SK-N-SH (cell line): Measurements from ENCODE around the gene ZIC3. TPM values are rescaled to one million over a fixed set of nuclear protein-coding genes. Genes with fewer than 3 reads are reported as not detected.

Experiments used
- CTCF ChIA-PET: fragments of 300-600, 350-600 bp; formaldehyde crosslinking; extraction: SDS; loops from one replicate; lab custom pipeline; 2021; lab: Yijun Ruan, JAX
- POLR2A ChIA-PET: fragments of 350-600 bp; sonication (Branson Sonifier 250); formaldehyde crosslinking; extraction: SDS; loops from one replicate; lab custom pipeline; 2020; ENCODE audit warnings: antibody characterized with exemption, inconsistent platforms; lab: Yijun Ruan, JAX
- DNase-seq: peaks from one replicate; pipeline ENCODE4 v3.0.0; 2012
- H2AFZ ChIP-seq: fragments of 200-600 bp; sonication (generic); 2 replicates; pipeline ENCODE4 v1.8.1; 2016; ENCODE audit warnings: antibody characterized with exemption, mild to moderate bottlenecking, low read depth
- H3F3A ChIP-seq: fragments of 200-600 bp; sonication (generic); replicated peaks from 2 replicates; pipeline ENCODE3; 2016; ENCODE audit warnings: antibody characterized with exemption, mild to moderate bottlenecking; ENCODE audit not compliant: insufficient read depth
- H3K27ac ChIP-seq, 2 experiments: fragments of 200-500 bp in 1 of 2; fragments of 200-600 bp in 1 of 2; sonication (Bioruptor generic) in 1 of 2; sonication (generic), shearing (Covaris generic) in 1 of 2; 2 replicates each; pipeline versions ENCODE4 v1.5.1 to v1.6.1; 2014 to 2016; ENCODE audit warnings: low read depth in 2 of 2, inconsistent platforms in 1 of 2, low read length in 1 of 2, mild to moderate bottlenecking in 1 of 2, mixed read lengths in 1 of 2
- H3K27me3 ChIP-seq: fragments of 200-600 bp; sonication (generic), shearing (Covaris generic); 2 replicates; pipeline ENCODE4 v1.6.1; 2016; ENCODE audit warnings: mixed run types; ENCODE audit not compliant: insufficient read depth
- H3K36me3 ChIP-seq, 2 experiments: fragments of 200-500 bp in 1 of 2; fragments of 200-600 bp in 1 of 2; sonication (Bioruptor generic) in 1 of 2; sonication (generic) in 1 of 2; replicated peaks in 1 of 2; 2 replicates each; pipeline versions ENCODE3 to v1.5.1; 2014 to 2016; ENCODE audit warnings: low read length in 1 of 2, mild to moderate bottlenecking in 1 of 2; ENCODE audit not compliant: insufficient read depth in 2 of 2, control insufficient read depth in 1 of 2
- H3K4me1 ChIP-seq, 2 experiments: fragments of 200-500 bp in 1 of 2; fragments of 200-600 bp in 1 of 2; sonication (Bioruptor generic) in 1 of 2; sonication (generic), shearing (Covaris generic) in 1 of 2; 2 replicates each; pipeline versions ENCODE4 v1.5.1 to v1.6.1; 2014 to 2016; ENCODE audit warnings: low read depth in 1 of 2, low read length in 1 of 2, mixed run types in 1 of 2; ENCODE audit not compliant: insufficient read depth in 2 of 2, control insufficient read depth in 1 of 2
- H3K4me2 ChIP-seq: fragments of 200-600 bp; sonication (generic), shearing (Covaris generic); 2 replicates; pipeline ENCODE4 v1.6.1; 2017; ENCODE audit warnings: mixed run types
- H3K4me3 ChIP-seq, 2 experiments: fragments of 200-500 bp in 1 of 2; fragments of 200-600 bp in 1 of 2; sonication (Bioruptor generic) in 1 of 2; sonication (generic), shearing (Covaris generic) in 1 of 2; 2 replicates each; pipeline versions ENCODE4 v1.5.1 to v1.8.1; 2014 to 2016; ENCODE audit warnings: low read depth in 2 of 2, inconsistent platforms in 1 of 2, low read length in 1 of 2, mild to moderate bottlenecking in 1 of 2, mixed read lengths in 1 of 2, moderate library complexity in 1 of 2
- H3K79me2 ChIP-seq: fragments of 200-600 bp; sonication (generic); 2 replicates; pipeline ENCODE4 v1.8.1; 2017; ENCODE audit warnings: mild to moderate bottlenecking; ENCODE audit not compliant: insufficient read depth
- H3K9ac ChIP-seq: fragments of 200-600 bp; sonication (generic); 2 replicates; pipeline ENCODE4 v1.6.1; 2017; ENCODE audit warnings: mixed run types
- H3K9me2 ChIP-seq: fragments of 200-600 bp; sonication (generic); 2 replicates; pipeline ENCODE4 v1.6.1; 2017; ENCODE audit warnings: mixed run types
- H3K9me3 ChIP-seq: fragments of 200-600 bp; sonication (generic); 2 replicates; pipeline ENCODE4 v1.6.1; 2017; ENCODE audit warnings: mixed run types, mild to moderate bottlenecking, moderate library complexity
- H4K20me1 ChIP-seq: fragments of 200-600 bp; sonication (generic); 2 replicates; pipeline ENCODE4 v1.6.1; 2017; ENCODE audit warnings: mild to moderate bottlenecking, mixed run types; ENCODE audit not compliant: insufficient read depth
- ELF1 ChIP-seq: IDR thresholded peaks from 2 replicates; pipeline ENCODE4 v1.4.0; 2012
- EZH2phosphoT487 ChIP-seq: fragments of 200-600 bp; sonication (generic); IDR thresholded peaks from 2 replicates; pipeline ENCODE4 v1.6.1; 2017; ENCODE audit warnings: low read depth, mixed run types, mild to moderate bottlenecking, antibody characterized with exemption, moderate library complexity, borderline replicate concordance
- FOSL2 ChIP-seq: IDR thresholded peaks from 2 replicates; pipeline ENCODE4 v1.4.0; 2012; ENCODE audit warnings: low read depth, mild to moderate bottlenecking, moderate library complexity, borderline replicate concordance
- MAX ChIP-seq: IDR thresholded peaks from 2 replicates; pipeline ENCODE4 v1.4.0; 2012; ENCODE audit warnings: low read depth
- NFIC ChIP-seq: IDR thresholded peaks from 2 replicates; pipeline ENCODE4 v1.4.0; 2012; ENCODE audit warnings: borderline replicate concordance
- PBX3 ChIP-seq: IDR thresholded peaks from 2 replicates; pipeline ENCODE4; 2012
- RAD21 ChIP-seq: IDR thresholded peaks from 2 replicates; pipeline ENCODE4 v1.6.1; 2012; ENCODE audit warnings: mild to moderate bottlenecking, low read length
- RFX5 ChIP-seq: IDR thresholded peaks from 2 replicates; pipeline ENCODE4 v1.6.1; 2012; ENCODE audit warnings: mild to moderate bottlenecking, improper control_type of control experiment, low read length
- SIN3A ChIP-seq: IDR thresholded peaks from 2 replicates; pipeline ENCODE4 v1.6.1; 2012; ENCODE audit warnings: low read depth, mild to moderate bottlenecking, low read length, moderate library complexity, borderline replicate concordance
- SMC3 ChIP-seq: IDR thresholded peaks from 2 replicates; pipeline ENCODE4 v1.6.1; 2012; ENCODE audit warnings: low read depth, low read length, improper control_type of control experiment
- USF1 ChIP-seq: IDR thresholded peaks from 2 replicates; pipeline ENCODE4 v1.4.0; 2012; ENCODE audit warnings: low read depth, borderline replicate concordance
- USF2 ChIP-seq: fragments of 150-350 bp; IDR thresholded peaks from 2 replicates; pipeline ENCODE4 v1.6.1; 2017; ENCODE audit warnings: antibody characterized with exemption, low read length, low read depth, borderline replicate concordance
- ZBTB33 ChIP-seq: IDR thresholded peaks from 2 replicates; pipeline ENCODE4 v1.4.0; 2012; ENCODE audit warnings: low read depth, borderline replicate concordance
- WGBS: methylation state at CpG from one replicate; pipeline ENCODE4 v1.1.6; 2017; ENCODE audit warnings: low lambda C conversion rate; 5-methylcytosine and 5-hydroxymethylcytosine counted together
- polyA plus RNA-seq, 3 experiments: library from polyadenylated mRNA; depleted of rRNA; stranded (reverse); fragments of >200 nt; gene quantifications; 2 replicates each; pipeline ENCODE4 v1.2.3, GENCODE V29; 2012

Gene ZIC3
- polyA plus RNA-seq (2012; rRNA removed), result not detected in 2 replicates
- not detected in 2 replicates for polyA plus RNA-seq (2012; cell fraction: cytosol; rRNA removed)
- polyA plus RNA-seq (2012; cell fraction: nucleus; rRNA removed), result not detected in 2 replicates

GRCh38 chrX:137565921-137566745 is at the start of gene ZIC3:
Gene ZIC3 (plus strand): TSS chrX:137566127. CDS start chrX:137566692, 565 bp downstream.
- H2AFZ ChIP-seq, result no peak within 1 kb of the TSS
- no peaks in the 10 kb centered on the region for H3K4me1 ChIP-seq
- no peaks in the 10 kb centered on the region for H3K9me2 ChIP-seq
- no peak within 1 kb of the TSS for H3K9ac ChIP-seq
- no peaks in the 10 kb centered on the region for H3K9me3 ChIP-seq
- H3K36me3 ChIP-seq, result no peaks in the 10 kb centered on the region
- TF ChIP-seq MAX (0 out of 2 replicates have a peak, but pooled peaks have one; percentile 25), USF1 (peak; percentile 84), ELF1 (no peak), SMC3 (no peak), PBX3 (peak; percentile 91), NFIC (no peak)
- H3F3A ChIP-seq, result no peaks in the 10 kb centered on the region
- ChIA-PET CTCF (interaction anchor here (0.6 kb wide), 1 partner anchor 1482 kb away, joined by 3 read pairs; no protein-coding TSS in a partner anchor), POLR2A (no interaction called here)
- peak; percentile 82 for DNase-seq
- H3K27me3 ChIP-seq, result peaks cover 52% of the 10 kb centered on the region
- H3K27ac ChIP-seq, result no peak within 1 kb of the TSS
- peak within 1 kb of the TSS; percentile 67 for H3K4me2 ChIP-seq
- WGBS, result 52% methylated on average over 27 of the region's 69 CpGs
- H3K79me2 ChIP-seq, result no peaks in the 10 kb centered on the region
- peak within 1 kb of the TSS; percentile 33 to 43; a peak in 3 of 4 replicates for H3K4me3 ChIP-seq
- no peaks in the 10 kb centered on the region for H4K20me1 ChIP-seq

- 0% methylated on average over 3 of the region's 3 CpGs for WGBS
- CTCF ChIA-PET, result no interaction called here
- DNase-seq, result no peak
These were observed 46.5 kb upstream of the ZIC3 start for GRCh38 chrX:137519459-137519858.

More at GRCh38 chrX:137519459-137519858, 46.5 kb upstream of the ZIC3 start:
- H3K9me3 ChIP-seq, result no peaks in the 10 kb centered on the region
- no peak overlapping the region for H3K4me2 ChIP-seq
- H3K4me1 ChIP-seq, result no peaks in the 10 kb centered on the region
- TF ChIP-seq SIN3A (no peak), EZH2phosphoT487 (no peak), USF2 (no peak), SMC3 (no peak), RAD21 (no peak), FOSL2 (no peak), USF1 (no peak), NFIC (no peak), ZBTB33 (no peak), RFX5 (no peak)
- H3K36me3 ChIP-seq, result no peaks in the 10 kb centered on the region
- no peaks in the 10 kb centered on the region for H3F3A ChIP-seq
- POLR2A ChIA-PET, result no interaction called here
- no peaks in the 10 kb centered on the region for H3K27me3 ChIP-seq
- H3K4me3 ChIP-seq, result no peak overlapping the region
- no peaks in the 10 kb centered on the region for H4K20me1 ChIP-seq
- no peaks in the 10 kb centered on the region for H3K9me2 ChIP-seq
- H2AFZ ChIP-seq, result no peak overlapping the region
- H3K9ac ChIP-seq, result no peak overlapping the region
- H3K27ac ChIP-seq, result no peak overlapping the region
- H3K79me2 ChIP-seq, result no peaks in the 10 kb centered on the region
